ENCODE data around the gene CD81.
A peak's percentile ranks its signal among the peaks of the same experiment; 100 is the strongest.

The CD81 gene

DNA sequence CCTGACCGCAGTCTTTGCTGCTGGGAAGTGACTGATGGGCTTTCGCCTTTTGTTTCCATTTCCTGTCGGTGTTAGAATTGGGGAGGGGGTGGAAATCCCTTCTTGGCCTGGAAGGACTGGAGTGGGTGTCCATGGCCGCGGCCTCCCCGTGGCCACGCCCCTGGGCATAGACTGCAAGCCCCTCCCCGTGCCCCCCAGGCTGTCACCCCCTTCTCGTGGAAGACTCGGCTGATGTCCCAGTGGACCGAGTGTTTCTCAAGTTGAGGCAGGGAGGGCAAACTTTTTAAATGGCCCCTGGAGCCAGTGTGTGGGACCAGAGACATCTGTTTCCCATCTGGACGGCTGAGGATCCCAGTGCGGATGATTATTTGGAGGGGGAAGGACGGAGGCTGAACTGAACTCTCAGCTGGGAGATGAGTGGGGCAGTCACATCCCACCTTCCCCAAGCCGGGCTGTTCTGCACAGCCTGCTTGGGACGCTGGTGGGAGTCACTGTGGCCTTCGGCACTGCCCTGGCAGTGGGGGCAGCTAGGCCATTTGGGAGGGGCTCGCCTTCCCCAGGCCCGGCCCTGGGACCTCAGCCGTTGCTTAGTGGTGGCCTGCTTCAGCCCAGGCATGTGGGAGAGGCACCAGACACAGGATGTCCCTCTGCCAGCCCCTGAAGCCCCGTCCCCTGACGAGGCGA lies 1.6 kb downstream of the CD81 start:
- peak overlapping the region; percentile 80 for H3K4me3 Mint-ChIP-seq

DNA sequence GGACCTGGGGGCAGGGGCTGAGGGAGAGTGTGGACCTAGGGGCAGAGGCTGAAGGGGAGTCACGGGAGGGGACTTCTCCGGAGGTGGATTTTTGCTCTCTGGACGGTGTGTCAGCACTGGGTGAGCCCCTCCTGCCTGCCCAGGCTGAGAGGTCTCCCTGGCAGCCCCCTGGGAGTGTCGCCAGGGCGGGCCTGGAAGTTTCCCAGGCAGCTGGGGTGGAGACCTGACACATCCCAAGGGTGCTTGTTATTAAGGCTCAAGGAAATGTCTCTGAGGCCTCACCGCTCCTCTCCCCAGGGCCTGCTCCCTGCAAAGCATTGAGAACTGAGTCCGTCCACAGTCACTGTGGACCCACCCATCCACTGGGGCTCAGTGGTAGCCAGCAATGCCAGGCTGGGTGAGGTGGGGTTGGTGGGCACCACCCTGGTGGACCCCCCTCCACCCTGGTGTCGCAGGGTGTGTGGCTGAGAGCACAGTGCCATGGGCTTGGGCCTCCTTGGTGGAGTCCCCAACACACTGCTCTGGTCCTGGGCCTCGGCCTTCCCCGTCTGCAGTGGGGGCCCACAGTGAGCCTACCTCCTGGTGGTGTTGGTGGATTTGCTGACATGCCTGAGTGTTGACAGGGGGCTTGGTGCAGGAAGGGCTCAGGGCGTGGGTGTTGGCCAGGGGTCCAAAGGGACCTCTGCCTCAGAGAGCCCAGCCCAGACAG lies 2.5 kb downstream of the CD81 start:
- peak overlapping the region; percentile 80 for H3K4me3 Mint-ChIP-seq
- DNase-seq (ENCODE audit: low spot score in 2 of 2) (no peak), ATAC-seq (peak; percentile 1)
- peaks cover 52% of the 10 kb centered on the region for H3K36me3 Mint-ChIP-seq
- no peaks in the 10 kb centered on the region for H3K9me3 Mint-ChIP-seq
- H3K27ac Mint-ChIP-seq: peak overlapping the region; percentile 95
- H3K4me1 Mint-ChIP-seq: peaks cover 64% of the 10 kb centered on the region

More for the DNA sequence above, 1.6 kb downstream of the CD81 start:
- Mint-ChIP-seq H3K36me3 (peaks cover 49% of the 10 kb centered on the region), H3K9me3 (no peaks in the 10 kb centered on the region), H3K27ac (peak overlapping the region; percentile 95), H3K4me1 (peaks cover 54% of the 10 kb centered on the region)
- ATAC-seq (no peak), DNase-seq (ENCODE audit: low spot score in 2 of 2) (no peak)

DNA sequence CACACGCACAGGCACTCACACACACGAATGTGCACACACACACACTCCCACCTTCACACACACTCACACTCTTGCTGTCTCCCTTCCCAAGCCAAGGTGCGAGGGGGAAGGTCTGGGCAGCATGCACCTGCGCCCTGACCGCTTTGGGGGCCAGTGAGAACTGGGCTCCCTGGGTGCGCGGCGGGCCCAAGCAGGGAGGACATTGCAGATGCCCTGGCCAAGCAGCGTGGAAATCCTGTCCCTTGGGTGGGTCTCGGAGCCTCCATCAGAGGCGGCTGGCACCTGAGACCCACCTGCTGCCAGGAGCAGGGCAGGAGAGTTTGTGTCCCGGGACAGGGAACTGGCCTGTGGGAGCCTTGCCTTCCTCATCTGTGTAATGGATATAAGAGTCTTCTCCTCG lies 3.3 kb downstream of the CD81 start:
- no peak for ATAC-seq
- Mint-ChIP-seq H3K36me3 (peaks cover 60% of the 10 kb centered on the region), H3K27ac (peak overlapping the region; percentile 95), H3K9me3 (no peaks in the 10 kb centered on the region), H3K4me1 (peaks cover 68% of the 10 kb centered on the region), H3K4me3 (peak overlapping the region; percentile 80)
- no peak for DNase-seq (ENCODE audit: low spot score in 2 of 2)

DNA sequence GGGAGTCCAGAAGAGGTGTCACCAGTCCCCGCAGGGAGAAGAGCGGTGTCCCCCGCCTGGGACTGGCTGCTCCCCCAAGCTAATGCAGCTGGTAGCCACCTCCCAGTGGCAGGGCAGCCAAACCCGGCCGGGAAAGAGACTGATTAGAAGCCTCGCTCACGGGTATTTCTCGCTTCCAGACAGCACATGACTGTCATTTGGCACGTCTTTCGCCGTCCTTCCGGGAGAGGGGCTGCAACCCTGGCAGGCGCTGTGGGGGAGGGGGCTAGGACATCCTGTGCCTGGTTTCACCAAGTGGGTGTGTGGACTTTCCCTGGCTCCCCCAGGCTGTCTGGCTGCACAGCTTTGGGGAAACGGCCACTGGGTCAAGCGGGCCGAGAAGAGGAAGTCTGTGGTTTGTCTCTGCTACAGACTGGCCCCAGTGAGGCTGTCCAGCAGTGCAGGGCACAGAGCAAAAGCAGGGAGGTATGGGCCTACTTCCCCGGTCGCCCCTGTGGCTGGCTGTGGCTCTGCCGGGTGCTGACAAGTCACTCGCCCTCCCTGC lies 3.8 kb downstream of the CD81 start:
- no peaks in the 10 kb centered on the region for H3K9me3 Mint-ChIP-seq

DNA sequence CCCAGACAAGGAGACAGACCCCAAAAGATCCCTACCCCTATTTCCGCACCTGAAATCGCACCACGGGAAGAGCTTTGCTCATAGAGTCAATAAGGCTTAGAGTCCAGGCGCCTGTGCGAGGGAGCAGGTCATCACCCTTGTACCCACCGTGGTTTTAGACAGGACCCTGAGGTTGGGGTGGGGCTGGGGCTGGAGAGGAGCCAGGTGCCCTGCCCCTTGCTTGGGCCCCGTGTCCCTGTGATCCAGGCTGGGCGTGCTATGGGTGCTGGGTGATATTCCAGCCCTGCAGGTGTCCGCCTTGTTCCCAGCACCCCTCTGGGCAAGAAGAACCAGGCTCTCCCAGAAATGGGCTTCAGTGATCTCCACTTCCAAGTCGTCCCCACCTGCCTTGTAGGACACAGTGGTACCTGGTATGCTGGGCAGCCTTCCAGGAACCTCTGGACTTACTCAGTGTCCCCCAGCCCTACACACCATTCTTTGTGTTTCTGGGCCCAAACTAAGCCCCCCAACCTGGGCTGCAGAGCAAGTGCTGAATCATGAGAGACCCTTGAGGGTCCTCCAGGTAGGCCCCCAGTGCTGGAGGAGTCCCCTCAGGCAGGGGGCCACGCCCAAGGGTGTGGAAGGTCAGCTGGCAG lies 4.5 kb downstream of the CD81 start:
- peaks cover 65% of the 10 kb centered on the region for H3K36me3 Mint-ChIP-seq
- DNase-seq (ENCODE audit: low spot score in 2 of 2) (no peak), ATAC-seq (no peak)
- H3K4me1 Mint-ChIP-seq: peaks cover 79% of the 10 kb centered on the region
- peak overlapping the region; percentile 95 for H3K27ac Mint-ChIP-seq
- peak overlapping the region; percentile 80 for H3K4me3 Mint-ChIP-seq
- H3K9me3 Mint-ChIP-seq: no peaks in the 10 kb centered on the region

More for the DNA sequence above, 3.8 kb downstream of the CD81 start:
- DNase-seq (ENCODE audit: low spot score in 2 of 2): no peak
- H3K4me3 Mint-ChIP-seq: peak overlapping the region; percentile 80
- no peak for ATAC-seq
- peak overlapping the region; percentile 95 for H3K27ac Mint-ChIP-seq
- H3K36me3 Mint-ChIP-seq: peaks cover 64% of the 10 kb centered on the region
- H3K4me1 Mint-ChIP-seq: peaks cover 72% of the 10 kb centered on the region

DNA sequence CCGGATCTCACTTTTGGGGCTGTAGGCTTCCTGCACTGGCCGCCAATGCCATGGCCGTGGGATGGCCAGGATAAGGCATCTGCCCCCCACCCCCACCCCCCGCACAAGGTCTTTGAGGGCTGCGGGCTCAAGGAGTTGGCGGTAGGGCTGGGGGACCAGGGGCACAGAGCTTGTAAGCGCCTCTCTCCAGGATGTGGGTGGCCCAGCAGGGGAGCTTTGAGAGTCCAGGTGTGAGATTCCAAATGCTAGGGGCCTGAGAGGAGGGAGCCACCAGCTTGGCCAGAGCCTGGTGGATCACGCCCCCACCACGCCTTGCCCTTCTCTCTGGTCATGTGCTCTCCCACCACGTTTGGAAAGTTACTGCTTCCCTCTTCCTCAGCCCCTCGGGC lies 5.0 kb downstream of the CD81 start:
- peak overlapping the region; percentile 86 for H3K27ac Mint-ChIP-seq
- peaks cover 84% of the 10 kb centered on the region for H3K4me1 Mint-ChIP-seq
- DNase-seq (ENCODE audit: low spot score in 2 of 2) (no peak), ATAC-seq (no peak)
- no peak overlapping the region for H3K4me3 Mint-ChIP-seq
- peaks cover 65% of the 10 kb centered on the region for H3K36me3 Mint-ChIP-seq
- no peaks in the 10 kb centered on the region for H3K9me3 Mint-ChIP-seq

DNA sequence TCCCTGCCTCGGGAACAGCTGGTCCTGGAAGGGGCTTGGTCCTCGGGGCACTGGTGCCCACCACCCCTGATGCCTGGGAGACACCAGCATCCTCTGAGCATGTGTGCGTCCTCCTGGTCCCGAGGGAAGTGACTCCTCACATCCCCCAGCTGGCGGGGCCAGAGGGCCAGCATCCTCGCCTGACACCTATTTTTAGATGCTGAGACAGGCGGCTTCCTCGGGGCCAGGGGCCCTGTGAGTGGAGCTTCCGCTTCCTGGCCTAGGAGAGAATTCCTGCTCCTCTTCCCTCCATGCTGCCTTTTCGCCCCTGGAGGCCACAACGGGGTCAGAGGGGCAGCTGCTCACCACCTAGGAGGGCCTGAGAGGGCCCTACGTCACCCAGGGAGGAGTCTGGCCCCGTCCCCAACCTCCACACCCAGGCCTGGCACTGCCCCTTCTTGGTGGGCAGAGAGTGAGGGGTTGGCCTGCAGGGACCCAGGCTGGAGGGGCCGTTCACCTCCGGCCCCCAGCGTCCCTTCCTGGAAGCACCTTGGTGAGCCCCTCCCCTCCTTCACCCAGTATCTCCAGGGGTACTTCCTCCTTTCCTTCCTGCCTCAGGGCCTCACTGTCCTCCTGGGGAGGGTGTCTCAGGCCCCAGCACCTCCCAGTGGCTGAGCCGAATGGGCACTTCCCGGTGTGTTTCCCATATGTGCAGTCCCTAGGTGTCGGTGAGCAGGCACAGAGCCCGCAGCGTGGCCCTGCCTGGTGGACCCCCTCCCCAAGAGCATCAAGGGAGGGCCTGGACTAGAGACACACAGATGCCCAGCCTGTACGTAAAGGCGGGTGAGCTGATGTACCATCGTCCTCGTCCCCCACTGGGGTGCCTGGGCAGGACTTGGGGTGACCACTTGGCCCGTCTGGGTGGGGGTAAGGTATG lies 6.1 kb downstream of the CD81 start:
- no peaks in the 10 kb centered on the region for H3K9me3 Mint-ChIP-seq
- H3K4me1 Mint-ChIP-seq: peaks cover 89% of the 10 kb centered on the region
- H3K4me3 Mint-ChIP-seq: no peak overlapping the region
- peak overlapping the region; percentile 86 for H3K27ac Mint-ChIP-seq
- DNase-seq (ENCODE audit: low spot score in 2 of 2) (no peak), ATAC-seq (no peak)
- peaks cover 65% of the 10 kb centered on the region for H3K36me3 Mint-ChIP-seq

DNA sequence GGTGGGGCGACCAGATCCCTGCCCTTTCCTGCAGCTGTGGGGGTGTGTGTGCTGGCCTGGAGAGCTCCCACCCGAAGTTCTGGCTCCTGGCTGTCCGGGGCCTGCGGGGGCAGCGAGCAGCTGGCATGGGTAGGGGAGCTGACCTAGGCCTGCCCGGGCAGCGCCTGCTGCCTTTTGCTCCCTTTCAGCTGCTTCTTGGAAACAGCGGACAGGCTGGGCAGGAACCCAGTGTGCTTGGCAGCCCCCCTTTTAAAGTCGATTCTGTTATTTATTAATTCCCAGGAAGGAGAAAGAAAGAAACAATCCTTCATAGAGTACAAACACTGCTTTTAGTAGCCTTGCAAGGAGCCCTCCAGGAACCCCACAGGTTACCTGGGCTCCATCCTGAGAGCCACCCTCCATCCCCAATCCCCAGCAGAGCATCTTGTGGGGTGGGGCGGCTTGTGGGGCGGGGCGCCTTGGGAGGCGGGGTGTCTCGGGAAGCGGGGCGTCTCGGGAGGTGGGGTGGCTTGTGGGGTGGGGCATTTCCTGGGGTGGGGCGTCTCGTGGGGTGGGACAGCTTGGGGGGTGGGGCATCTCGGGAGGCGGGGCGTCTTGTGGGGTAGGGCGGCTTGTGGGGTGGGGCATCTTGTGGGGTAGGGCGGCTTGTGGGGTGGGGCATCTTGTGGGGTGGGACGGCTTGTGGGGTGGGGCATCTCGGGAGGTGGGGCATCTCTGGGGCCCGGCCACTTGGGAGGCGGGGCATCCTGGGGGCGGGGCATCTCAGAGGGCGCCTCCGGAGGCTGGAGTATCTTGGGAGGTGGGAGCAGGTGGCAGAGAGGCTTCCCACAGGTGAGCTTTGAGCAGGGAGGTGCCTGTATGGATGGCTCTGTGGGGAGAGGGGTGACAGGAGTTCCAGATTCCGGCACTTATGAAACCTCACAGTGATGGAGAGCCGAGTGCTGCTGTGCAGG lies 7.0 kb downstream of the CD81 start:
- Mint-ChIP-seq H3K4me1 (peaks cover 89% of the 10 kb centered on the region), H3K36me3 (peaks cover 61% of the 10 kb centered on the region), H3K27ac (peak overlapping the region; percentile 86), H3K9me3 (no peaks in the 10 kb centered on the region), H3K4me3 (peak overlapping the region; percentile 56)
- DNase-seq (ENCODE audit: low spot score in 2 of 2): no peak
- no peak for ATAC-seq

DNA sequence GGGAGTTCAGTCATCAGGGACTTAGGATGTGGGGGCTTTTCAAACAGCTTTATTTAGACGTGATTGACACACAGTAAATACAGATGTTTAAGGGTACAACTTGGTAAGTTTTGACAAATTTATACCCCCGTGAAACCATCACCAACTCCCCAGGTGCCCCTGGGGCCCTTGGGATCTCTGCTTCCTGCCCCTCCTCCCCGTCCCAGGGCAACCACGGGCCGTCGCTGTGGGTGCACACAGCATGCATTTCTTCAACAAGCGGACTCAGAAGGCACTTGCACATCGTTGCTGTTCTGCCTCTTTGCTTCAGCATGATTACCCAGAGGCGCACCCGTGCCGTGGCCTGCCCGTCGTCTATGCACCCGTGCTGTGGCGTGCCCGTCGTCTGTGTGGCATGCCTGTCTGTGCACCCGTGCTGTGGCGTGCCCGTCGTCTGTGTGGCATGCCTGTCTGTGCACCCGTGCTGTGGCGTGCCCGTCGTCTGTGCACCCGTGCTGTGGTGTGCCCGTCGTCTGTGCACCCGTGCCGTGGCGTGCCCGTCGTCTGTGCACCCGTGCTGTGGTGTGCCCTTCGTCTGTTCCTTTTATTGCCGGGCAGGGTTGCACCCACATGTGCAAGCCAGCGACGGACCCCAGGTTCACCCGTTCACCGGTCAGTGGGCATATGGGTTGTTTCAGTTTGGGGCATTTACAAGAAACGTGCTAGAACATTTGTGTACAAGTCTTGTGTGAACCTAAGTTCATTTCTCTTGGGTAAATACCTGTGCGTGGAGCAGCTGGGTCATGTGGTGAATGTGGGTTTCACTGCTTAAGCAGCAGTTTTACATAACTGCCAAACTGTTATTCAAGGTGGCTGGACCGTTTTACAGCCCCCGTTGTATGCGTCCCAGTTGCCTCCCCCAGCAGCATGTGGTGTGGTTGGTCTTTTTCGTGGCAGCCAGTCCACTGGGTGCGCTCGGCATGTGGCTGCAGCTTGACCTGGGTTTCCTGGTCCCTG lies 8.3 kb downstream of the CD81 start:
- Mint-ChIP-seq H3K9me3 (no peaks in the 10 kb centered on the region), H3K36me3 (peaks cover 61% of the 10 kb centered on the region), H3K27ac (no peak overlapping the region), H3K4me1 (peaks cover 93% of the 10 kb centered on the region), H3K4me3 (peak overlapping the region; percentile 56)
- no peak for ATAC-seq
- DNase-seq (ENCODE audit: low spot score in 2 of 2): no peak

DNA sequence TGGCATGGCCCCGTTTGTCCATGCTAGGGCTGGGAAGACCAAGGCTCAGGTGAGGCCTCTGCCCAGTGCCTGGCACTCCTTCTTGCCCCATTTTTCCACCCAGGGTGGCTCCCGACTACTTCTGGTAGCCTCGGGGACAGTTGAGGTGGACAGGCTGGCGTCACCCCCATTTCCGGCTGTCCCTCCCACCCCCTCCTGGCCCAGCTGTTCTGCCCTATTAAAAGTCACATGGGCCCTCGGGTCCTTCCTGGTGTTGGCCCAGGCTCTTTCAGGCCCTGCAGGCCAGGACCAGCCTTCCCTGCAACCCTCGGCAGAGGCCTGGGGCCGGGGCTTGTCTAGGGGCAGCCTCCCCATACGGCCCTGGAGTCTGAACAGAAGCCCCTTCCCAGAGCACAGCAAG lies 9.5 kb downstream of the CD81 start:
- DNase-seq (ENCODE audit: low spot score in 2 of 2) (no peak), ATAC-seq (no peak)
- peak overlapping the region; percentile 83 for H3K27ac Mint-ChIP-seq
- H3K36me3 Mint-ChIP-seq: peaks cover 54% of the 10 kb centered on the region
- H3K4me3 Mint-ChIP-seq: peak overlapping the region; percentile 56
- H3K4me1 Mint-ChIP-seq: peaks cover 86% of the 10 kb centered on the region
- H3K9me3 Mint-ChIP-seq: no peaks in the 10 kb centered on the region

DNA sequence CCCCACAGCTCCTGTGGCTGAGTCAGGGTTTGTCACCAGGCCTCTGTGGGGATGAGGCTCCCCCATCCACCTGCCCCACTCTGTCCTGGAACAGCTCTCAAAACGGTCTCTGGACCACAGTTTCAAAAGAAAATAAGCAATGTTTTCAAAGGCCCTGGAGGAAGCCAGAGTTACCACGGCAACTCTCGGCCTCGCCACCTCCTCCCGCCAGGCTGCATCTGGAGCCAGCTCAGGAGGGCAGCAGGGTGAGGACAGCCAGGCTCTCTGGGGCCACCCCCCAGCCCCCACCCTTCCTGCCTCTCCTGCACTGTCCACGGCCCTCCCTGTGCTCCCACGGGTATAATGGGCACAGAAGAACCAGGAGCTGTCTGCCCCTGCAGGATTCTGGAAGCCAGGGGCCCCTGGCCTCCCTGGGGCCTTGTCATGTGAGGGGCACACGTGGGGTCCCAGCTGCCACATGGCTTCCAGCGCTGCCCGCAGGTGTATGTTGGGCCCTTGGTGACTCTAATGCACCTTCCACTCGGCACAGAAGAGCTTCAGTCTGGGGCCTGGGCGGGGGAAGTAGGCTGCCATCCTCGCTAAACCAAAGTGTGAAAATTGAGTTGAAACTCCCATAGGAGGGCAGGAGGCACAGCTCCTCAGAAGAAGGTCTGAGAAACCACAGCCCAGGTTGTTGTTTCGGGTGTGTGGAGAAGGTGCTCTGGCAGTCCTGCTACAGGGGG lies 10.3 kb downstream of the CD81 start:
- H3K9me3 Mint-ChIP-seq: no peaks in the 10 kb centered on the region
- peak overlapping the region; percentile 83 for H3K27ac Mint-ChIP-seq
- H3K4me1 Mint-ChIP-seq: peaks cover 83% of the 10 kb centered on the region
- ATAC-seq (peak; percentile 72), DNase-seq (ENCODE audit: low spot score in 2 of 2) (no peak)
- H3K36me3 Mint-ChIP-seq: peaks cover 53% of the 10 kb centered on the region
- H3K4me3 Mint-ChIP-seq: peak overlapping the region; percentile 56

Data from stimulated activated effector memory CD8-positive, alpha-beta T cell treated with anti-CD3 and anti-CD28 coated beads, Interleukin-12 subunit alpha, Interleukin-12 subunit beta, amount 100 ng/mL, for 72 hours (primary cell).